Motor neuron (in vitro differentiated cells): ENCODE data around the gene FGF8. TPM values are rescaled to one million over a fixed set of nuclear protein-coding genes. Genes with fewer than 3 reads are reported as not detected.

Experiments
- ATAC-seq, 8 experiments: fragments of 200-7000 bp; cut with Tn5 transposase; replicated peaks in 6 of 8; 2 replicates each; pipeline ENCODE4 v1.8.0; 2021; ENCODE audit warnings: mild to moderate bottlenecking in 8 of 8, moderate library complexity in 8 of 8
- H3K27ac ChIP-seq, 2 donors: fragments of 250-450 bp; sonication (Bioruptor Pico); 2 replicates each; pipeline ENCODE4 v1.9.0; 2021; ENCODE audit warnings: antibody characterized with exemption in 2 of 2, mild to moderate bottlenecking in 2 of 2, moderate library complexity in 1 of 2
- H3K4me1 ChIP-seq, 2 donors: fragments of 250-450 bp; sonication (Bioruptor Pico); replicated peaks in 1 of 2; 2 replicates each; pipeline ENCODE4 v1.6.1; 2021; ENCODE audit warnings: antibody characterized with exemption in 2 of 2, mild to moderate bottlenecking in 2 of 2, moderate library complexity in 1 of 2
- H3K4me3 ChIP-seq, 5 donors: fragments of 250-450 bp; sonication (Bioruptor Pico); 2 replicates each; pipeline ENCODE4 v1.9.0; 2021; ENCODE audit warnings: antibody characterized with exemption in 5 of 5, mild to moderate bottlenecking in 5 of 5, moderate library complexity in 4 of 5
- WGBS, 10 experiments: fragments of 450-650 bp; shearing (Covaris generic); methylation state at CpG; one replicate each; pipeline ENCODE4 v1.0.0; 2022; 5-methylcytosine and 5-hydroxymethylcytosine counted together
- in situ Hi-C, 9 experiments: fragments of 400-800 bp; cut with MboI; loops; one replicate each; pipeline ENCODE4 v1.15.0; 2021; ENCODE audit warnings: low sequenced_read_pairs in 9 of 9, low pct_unique_long_range_greater_than_20kb in 2 of 9; ENCODE audit not compliant: unreplicated experiment in 9 of 9
- total RNA-seq, 8 experiments: library from RNA; unstranded; fragments of 300-600 nt; gene quantifications; 2 replicates each; pipeline versions ENCODE4 v1.2.3 to v1.2.4, GENCODE V29; 2022

Gene FGF8
- total RNA-seq, 8 experiments from 2014 or later: 0.27 to 1.0 (median 0.63) TPM; not detected in 5

- ATAC-seq: no peak
- in situ Hi-C loops: no loop called here
- Histone ChIP-seq H3K4me3 (no peak overlapping the region), H3K4me1 (peaks cover 0 to 3% of the 10 kb centered on the region in 2 donors), H3K27ac (no peak overlapping the region)
- WGBS, 10 experiments: 24 to 100% (median 69%) methylated on average over 1 to 3 of the region's 3 CpGs; no CpG with 5 or more reads in 1 of the 10 experiments
Observed at GRCh38 chr10:101736666-101737065, 39.2 kb downstream of the FGF8 start.

- no peak overlapping the region for H3K4me3 ChIP-seq
- peaks cover 0 to 3% of the 10 kb centered on the region in 2 donors for H3K4me1 ChIP-seq
- WGBS, 10 experiments: 17 to 89% (median 86%) methylated on average over 1 of the region's 1 CpG; no CpG with 5 or more reads in 5 of the 10 experiments
- in situ Hi-C loops: no loop called here
- ATAC-seq: no peak
- no peak overlapping the region for H3K27ac ChIP-seq
Observed at GRCh38 chr10:101732096-101732495, 43.8 kb downstream of the FGF8 start.

GRCh38 chr10:101726115-101726387 lies 49.9 kb downstream of the FGF8 start:
- Histone ChIP-seq H3K4me1 (peaks cover 13 to 18% of the 10 kb centered on the region in 2 donors), H3K4me3 (no peak overlapping the region), H3K27ac (no peak overlapping the region)
- 0 to 58% (median 43%) methylated on average over 1 to 2 of the region's 2 CpGs; no CpG with 5 or more reads in 3 of the 10 experiments for WGBS, 10 experiments
- in situ Hi-C loops: no loop called here
- peak in 3 of 8 experiments; percentile 90 to 94 (median 93) for ATAC-seq

DNA sequence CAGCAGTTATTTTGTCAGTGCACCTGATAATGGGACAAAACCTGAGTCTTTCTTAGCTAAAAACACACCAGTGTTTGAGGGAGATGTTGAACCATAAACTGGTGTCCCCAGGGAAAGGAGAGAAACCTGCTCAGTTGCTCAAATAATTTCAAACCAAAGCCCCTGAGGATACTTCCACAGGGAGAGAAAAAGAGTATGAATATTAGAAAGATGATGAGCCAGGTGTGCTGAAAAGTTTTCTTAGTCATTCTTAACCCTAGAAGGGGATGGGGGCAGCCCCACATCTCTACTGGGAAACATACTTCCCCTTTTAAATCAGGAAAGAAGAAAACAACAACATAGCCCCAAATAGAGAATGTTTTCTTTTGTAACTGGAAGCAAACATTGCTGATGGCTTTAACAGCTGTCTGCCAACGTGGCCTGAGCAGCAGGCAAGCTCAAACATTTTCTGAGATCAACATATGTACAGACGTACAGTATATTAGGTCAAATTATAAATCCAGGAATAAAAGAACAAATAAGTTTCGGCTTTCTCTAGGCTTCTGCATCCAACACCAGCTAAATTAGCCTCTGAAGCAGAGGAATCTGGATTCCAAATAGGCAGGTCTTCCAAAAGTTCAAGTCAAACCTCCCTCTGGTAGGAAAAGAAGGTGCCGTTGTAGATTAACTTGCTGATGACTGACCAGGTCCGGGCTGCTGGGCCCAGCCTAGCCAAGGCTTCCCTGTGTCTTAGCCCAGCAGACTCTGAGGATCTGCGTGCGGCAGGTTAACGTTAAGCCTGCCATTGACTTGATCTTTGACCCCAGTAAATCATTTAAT lies 50.4 kb downstream of the FGF8 start:
- H3K4me3 ChIP-seq: no peak overlapping the region
- peak in 2 of 8 experiments; percentile 27 to 45 for ATAC-seq
- 7 to 100% (median 33%) methylated on average over 1 to 7 of the region's 8 CpGs; no CpG with 5 or more reads in 2 of the 10 experiments for WGBS, 10 experiments

GRCh38 chr10:101724446-101724845 lies 51.5 kb downstream of the FGF8 start:
- in situ Hi-C loops: no loop called here
- no peak for ATAC-seq
- 41 to 100% (median 91%) methylated on average over 1 to 2 of the region's 2 CpGs; no CpG with 5 or more reads in 1 of the 10 experiments for whole genome bisulfite sequencing, 10 experiments

More for the DNA sequence above, 50.4 kb downstream of the FGF8 start:
- peaks cover 13 to 18% of the 10 kb centered on the region in 2 donors for H3K4me1 ChIP-seq
- in situ Hi-C loops: no loop called here
- no peak overlapping the region for H3K27ac ChIP-seq

DNA sequence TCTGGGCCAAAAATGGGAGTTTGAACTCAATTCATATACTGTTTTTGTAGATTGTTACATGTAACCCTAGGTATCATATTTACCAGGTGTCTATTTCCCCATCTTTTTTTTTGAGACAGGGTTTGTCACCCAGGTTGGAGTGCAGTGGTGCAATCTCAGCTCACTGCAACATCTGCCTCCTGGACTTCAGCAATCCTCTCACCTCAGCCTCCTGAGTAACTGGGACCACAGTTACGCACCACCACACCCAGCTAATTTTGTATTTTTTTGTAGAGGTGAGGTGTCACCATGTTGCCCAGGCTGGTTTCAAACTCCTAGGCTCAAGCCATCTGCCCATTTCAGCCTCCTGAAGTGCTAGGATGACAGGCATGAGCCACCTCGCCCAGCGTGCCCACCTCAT lies 52.7 kb downstream of the FGF8 start:
- ATAC-seq: no peak
- Histone ChIP-seq H3K27ac (no peak overlapping the region), H3K4me3 (no peak overlapping the region), H3K4me1 (peaks cover 17 to 18% of the 10 kb centered on the region in 2 donors)
- 90 to 100% (median 96%) methylated on average over 1 to 3 of the region's 3 CpGs; no CpG with 5 or more reads in 2 of the 10 experiments for WGBS, 10 experiments
- in situ Hi-C loops: no loop called here

More at GRCh38 chr10:101724446-101724845, 51.5 kb downstream of the FGF8 start:
- H3K4me1 ChIP-seq: peaks cover 13 to 18% of the 10 kb centered on the region in 2 donors
- no peak overlapping the region for H3K27ac ChIP-seq
- no peak overlapping the region for H3K4me3 ChIP-seq

GRCh38 chr10:101721806-101722205 lies 54.1 kb downstream of the FGF8 start:
- Histone ChIP-seq H3K27ac (no peak overlapping the region), H3K4me1 (peaks cover 17 to 18% of the 10 kb centered on the region in 2 donors), H3K4me3 (no peak overlapping the region)
- 70 to 93% (median 82%) methylated on average over 2 of the region's 2 CpGs; no CpG with 5 or more reads in 7 of the 10 experiments for WGBS, 10 experiments
- no peak for ATAC-seq
- in situ Hi-C loops: no loop called here

- Histone ChIP-seq H3K4me1 (peaks cover 12 to 13% of the 10 kb centered on the region in 2 donors), H3K27ac (no peak overlapping the region), H3K4me3 (no peak overlapping the region)
- no peak for ATAC-seq
- 23 to 100% (median 92%) methylated on average over 1 to 5 of the region's 6 CpGs; no CpG with 5 or more reads in 4 of the 10 experiments for WGBS, 10 experiments
- in situ Hi-C loops: no loop called here
Observed at GRCh38 chr10:101720606-101721230, 55.2 kb downstream of the FGF8 start.

Other genes with a start within 250 kb of the FGF8 start
- 10 to 100 TPM; 12.5 to 28.0 (median 16.3) TPM for gene POLL, start 187.9 kb downstream of the FGF8 start, total RNA-seq
- gene DPCD, start 187.8 kb downstream of the FGF8 start, total RNA-seq: 100 to 1,000 TPM in 1 of 8 experiments, 10 to 100 TPM in 7; 28.9 to 105 (median 64.7) TPM
- 10 to 100 TPM; 17.9 to 35.8 (median 24.0) TPM for gene FBXW4, start 80.9 kb downstream of the FGF8 start, total RNA-seq
- gene NPM3, start 7.3 kb upstream of the FGF8 start, total RNA-seq: 10 to 100 TPM; 31.1 to 95.4 (median 41.6) TPM
- gene OGA, start 42.3 kb upstream of the FGF8 start, total RNA-seq: 100 to 1,000 TPM in 7 of 8 experiments, 10 to 100 TPM in 1; 70.5 to 193 (median 171) TPM
- gene KCNIP2, start 67.7 kb upstream of the FGF8 start, total RNA-seq: 1 to 10 TPM; 1.4 to 8.8 (median 4.9) TPM